ACC112 (cell line): ENCODE results near the gene RTKN.
A peak's percentile ranks its signal among the peaks of the same experiment; 100 is the strongest.
"Not testable (repeated sequence)": the region's sequence is repeated elsewhere in the genome, so short reads cannot be mapped to it uniquely, and the experiment has no call there.

ENCODE experiments used
- H2AFZ ChIP-seq: fragments of 200-600 bp; sonication (generic); one replicate; pipeline ENCODE4 v1.6.0; 2017; ENCODE audit warnings: antibody characterized with exemption, low read length; ENCODE audit not compliant: unreplicated experiment
- H3K27ac ChIP-seq: fragments of 200-600 bp; sonication (generic); 2 replicates; pipeline ENCODE4 v1.5.1; 2014; ENCODE audit warnings: low read depth, mild to moderate bottlenecking, antibody characterized with exemption, low read length, moderate library complexity
- H3K27me3 ChIP-seq: fragments of 200-600 bp; sonication (generic); 2 replicates; pipeline ENCODE4 v1.6.1; 2014; ENCODE audit warnings: mild to moderate bottlenecking, antibody characterized with exemption, low read length, moderate library complexity, mixed read lengths; ENCODE audit not compliant: insufficient read depth
- H3K36me3 ChIP-seq: fragments of 200-600 bp; sonication (generic); 2 replicates; pipeline ENCODE4 v1.6.1; 2016; ENCODE audit warnings: mild to moderate bottlenecking, antibody characterized with exemption, low read length, moderate library complexity, mixed read lengths; ENCODE audit not compliant: insufficient read depth
- H3K4me1 ChIP-seq: fragments of 200-600 bp; sonication (generic); one replicate; pipeline ENCODE4 v1.6.1; 2016; ENCODE audit warnings: low read length, mixed read lengths; ENCODE audit not compliant: insufficient read depth, unreplicated experiment, control insufficient read depth
- H3K4me3 ChIP-seq: fragments of 200-600 bp; sonication (generic); 2 replicates; pipeline ENCODE4 v1.5.1; 2014; ENCODE audit warnings: mild to moderate bottlenecking, low read depth, low read length
- H3K79me2 ChIP-seq: fragments of 200-600 bp; sonication (generic); one replicate; pipeline ENCODE4 v1.6.0; 2016; ENCODE audit warnings: low read length; ENCODE audit not compliant: control insufficient read depth, unreplicated experiment, insufficient read depth

RTKN gene

DNA sequence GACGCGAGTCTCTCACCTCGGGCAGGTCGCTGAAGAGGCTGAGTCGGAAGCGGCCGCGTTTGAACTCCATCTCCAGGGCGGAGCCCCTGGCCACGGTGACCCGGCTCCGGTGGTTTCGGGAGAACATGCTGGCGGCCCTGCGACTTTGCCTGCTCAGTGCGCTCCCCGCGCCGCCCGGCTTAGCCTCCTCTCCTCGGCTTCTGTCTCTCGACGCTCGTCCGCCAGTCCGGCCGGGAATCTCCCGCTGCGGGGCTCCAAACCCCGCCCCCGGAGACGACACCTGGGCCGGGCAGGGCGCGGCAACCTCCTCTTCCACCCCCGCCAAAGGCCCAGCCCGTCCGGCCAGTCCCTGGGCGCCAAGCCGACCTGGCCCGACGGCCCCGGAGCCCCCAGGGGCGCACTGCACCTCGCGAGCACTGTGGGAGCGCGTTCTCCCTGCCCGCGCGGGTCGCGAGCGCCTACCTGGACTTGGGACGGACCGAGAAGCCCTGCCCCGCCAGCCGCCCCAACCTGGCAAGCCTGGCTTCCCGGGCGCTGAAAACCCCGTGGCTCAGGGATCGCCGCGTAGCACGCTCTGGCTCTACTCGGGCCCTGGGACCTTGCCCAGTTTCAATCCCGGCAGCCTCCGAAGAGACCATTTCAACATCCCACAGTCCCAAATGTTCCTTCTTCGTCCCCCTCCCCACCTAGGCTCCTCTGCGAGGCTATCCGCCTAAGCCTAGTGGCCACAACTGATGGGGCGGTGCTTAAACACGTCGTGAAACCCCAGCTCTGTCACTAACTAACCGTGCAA is at the start of gene RTKN:
RTKN (minus strand) TSS at position 248 of the 793 bp plus-strand sequence; CDS start at position 127, 121 bp downstream.
- peaks cover 42% of the 10 kb centered on the region for H3K4me1 ChIP-seq
- H2AFZ ChIP-seq: peak within 1 kb of the TSS; percentile 87
- peaks cover 17% of the 10 kb centered on the region for H3K27me3 ChIP-seq
- H3K79me2 ChIP-seq: peaks cover 20% of the 10 kb centered on the region
- no peaks in the 10 kb centered on the region for H3K36me3 ChIP-seq
- H3K4me3 ChIP-seq: peak within 1 kb of the TSS; percentile 86
- H3K27ac ChIP-seq: no peak within 1 kb of the TSS

GRCh38 chr2:74489906-74490305 is 48.2 kb upstream of the RTKN start:
- Histone ChIP-seq H3K27me3 (no peaks in the 10 kb centered on the region), H3K79me2 (no peaks in the 10 kb centered on the region), H3K36me3 (peaks cover 14% of the 10 kb centered on the region; the same call in 1 of the 2 replicates), H2AFZ (no peak overlapping the region), H3K4me1 (peaks cover 10% of the 10 kb centered on the region), H3K4me3 (no peak overlapping the region), H3K27ac (no peak overlapping the region)

DNA sequence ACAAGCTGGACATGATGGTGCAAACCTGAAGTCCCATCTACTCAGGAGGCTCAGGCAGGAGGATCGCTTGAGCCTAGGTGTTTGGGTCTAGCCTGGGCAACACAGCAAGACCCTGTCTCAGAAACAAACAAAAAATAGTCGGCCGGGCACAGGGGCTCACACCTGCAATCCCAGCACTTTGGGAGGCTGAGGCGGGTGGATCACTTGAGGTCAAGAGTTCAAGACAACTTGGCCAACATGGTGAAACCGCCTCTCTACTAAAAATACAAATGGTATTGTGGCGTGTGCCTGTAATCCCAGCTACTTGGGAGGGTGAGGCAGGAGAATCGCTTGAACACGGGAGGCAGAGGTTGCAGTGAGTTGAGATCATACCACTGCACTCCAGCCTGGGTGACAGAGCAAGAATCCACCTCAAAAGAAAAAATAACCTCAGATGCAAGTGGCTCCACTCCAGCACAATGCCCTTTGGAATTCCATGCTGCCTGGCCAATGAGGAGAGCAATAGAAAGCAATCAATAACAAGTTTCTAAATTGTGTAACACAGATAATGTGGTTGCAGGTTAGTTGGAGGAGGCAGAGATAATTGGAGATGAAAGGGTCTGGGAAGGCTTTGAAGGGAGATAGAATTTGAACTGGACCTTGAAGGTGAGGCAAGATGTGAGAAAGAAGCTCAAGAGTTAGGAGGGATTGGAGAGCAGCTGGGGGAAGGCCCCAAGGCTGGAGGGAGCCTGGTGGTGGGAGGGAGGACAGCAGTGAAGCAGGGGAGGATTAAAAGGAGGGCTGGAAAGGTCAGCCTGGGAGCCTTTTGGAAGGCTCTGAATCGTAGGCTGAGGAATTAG is 47.1 kb upstream of the RTKN start:
- Histone ChIP-seq H2AFZ (no peak overlapping the region), H3K27ac (no peak overlapping the region)

GRCh38 chr2:74486141-74486540 is 44.4 kb upstream of the RTKN start:
- Histone ChIP-seq H3K27me3 (no peaks in the 10 kb centered on the region), H3K79me2 (peaks cover 25% of the 10 kb centered on the region), H3K4me1 (peaks cover 5% of the 10 kb centered on the region), H3K4me3 (no peak overlapping the region), H3K27ac (no peak overlapping the region), H3K36me3 (no peaks in the 10 kb centered on the region), H2AFZ (no peak overlapping the region)

More for the DNA sequence above, 47.1 kb upstream of the RTKN start:
- Histone ChIP-seq H3K27me3 (no peaks in the 10 kb centered on the region), H3K79me2 (peaks cover 6% of the 10 kb centered on the region), H3K4me3 (no peak overlapping the region), H3K4me1 (peaks cover 11% of the 10 kb centered on the region), H3K36me3 (peaks cover 14% of the 10 kb centered on the region; the same call in 1 of the 2 replicates)

DNA sequence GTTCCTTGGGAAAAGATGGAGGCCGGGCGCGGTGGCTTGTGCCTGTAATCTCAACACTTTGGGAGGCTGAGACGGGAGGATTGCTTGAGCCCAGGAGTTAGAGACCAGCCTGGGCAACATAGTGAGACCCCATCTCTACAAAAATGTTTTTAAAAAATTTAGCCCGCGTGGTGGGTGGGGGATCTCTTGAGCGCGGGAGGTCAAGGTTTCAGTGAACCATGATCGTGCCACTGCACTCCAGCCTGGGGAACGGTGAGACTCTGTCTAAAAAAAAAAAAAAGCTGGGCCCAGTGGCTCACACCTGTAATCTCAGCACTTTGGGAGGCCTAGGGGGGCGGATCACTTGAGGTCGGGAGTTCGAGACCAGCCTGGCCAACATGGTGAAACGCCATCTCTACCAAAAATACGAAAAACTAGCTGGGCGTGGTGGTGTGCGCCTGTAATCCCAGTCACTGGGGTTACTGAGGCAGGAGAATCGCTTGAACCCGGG is 42.0 kb upstream of the RTKN start:
- H3K27me3 ChIP-seq, H3K27ac ChIP-seq, H3K36me3 ChIP-seq, H2AFZ ChIP-seq: not testable (repeated sequence)
- Histone ChIP-seq H3K4me3 (peak overlapping the region; percentile 94), H3K4me1 (peaks cover 13% of the 10 kb centered on the region), H3K79me2 (peaks cover 34% of the 10 kb centered on the region)

DNA sequence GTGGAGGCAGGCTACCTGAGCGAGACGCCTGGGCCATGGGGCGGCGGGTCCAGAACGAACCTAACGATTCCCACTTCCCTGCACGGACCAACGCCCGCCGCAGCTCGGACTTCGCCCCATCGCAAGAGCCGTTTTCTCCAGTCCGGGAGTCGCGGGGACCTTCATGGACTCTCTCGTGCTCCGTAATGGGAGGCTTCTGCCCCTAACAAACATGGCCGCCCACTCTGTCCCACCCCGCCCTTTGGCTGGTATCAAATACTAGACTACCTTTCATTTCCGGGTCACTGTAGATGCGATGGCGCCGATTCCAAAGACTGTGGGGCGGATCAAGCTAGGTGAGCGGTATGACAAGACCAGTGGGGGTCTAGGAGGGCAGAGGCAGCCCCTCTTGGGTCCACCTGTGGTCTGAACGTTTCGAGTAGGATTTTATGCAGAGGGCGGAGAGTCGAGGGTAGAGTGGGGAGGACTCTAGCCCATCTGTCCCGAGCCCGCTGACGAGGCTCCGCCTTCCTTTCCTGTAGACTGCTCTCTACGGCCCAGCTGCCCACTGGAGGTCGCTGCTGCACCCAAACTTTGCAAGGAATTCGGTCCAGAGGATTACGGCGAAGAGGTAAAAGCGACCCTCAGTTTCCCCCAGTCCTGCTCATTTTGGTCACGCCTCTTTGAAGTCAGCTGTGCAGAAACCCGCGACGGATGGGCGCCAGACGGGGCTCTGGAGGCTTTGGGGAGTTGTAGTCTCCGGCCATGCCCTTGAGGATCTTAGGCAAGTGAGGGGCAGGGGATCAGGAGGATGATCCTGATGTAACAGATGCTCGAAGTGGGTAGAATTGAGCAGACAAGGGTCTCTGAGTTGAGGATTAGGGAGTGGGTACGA is 41.3 kb upstream of the RTKN start, which contains the start of the genes CCDC142 and TTC31:
CCDC142 (minus strand) TSS at position 198 of the 874 bp plus-strand sequence; CDS start at position 37, 161 bp downstream.
TTC31 (plus strand) TSS at position 281 of the 874 bp plus-strand sequence; CDS start at position 296, 15 bp downstream.
- no peaks in the 10 kb centered on the region for H3K27me3 ChIP-seq
- peak within 1 kb of the TSS; percentile 94 for H3K4me3 ChIP-seq
- H2AFZ ChIP-seq: peak within 1 kb of the TSS; percentile 90
- H3K4me1 ChIP-seq: peaks cover 13% of the 10 kb centered on the region
- H3K27ac ChIP-seq: peak within 1 kb of the TSS; percentile 75
- peaks cover 34% of the 10 kb centered on the region for H3K79me2 ChIP-seq
- H3K36me3 ChIP-seq: 0 out of 2 replicates have a peak, but pooled peaks cover 8% of the 10 kb centered on the region

- Histone ChIP-seq H3K36me3 (peaks cover 14% of the 10 kb centered on the region; the same call in 1 of the 2 replicates), H3K4me1 (peaks cover 13% of the 10 kb centered on the region), H3K27me3 (no peaks in the 10 kb centered on the region), H3K79me2 (peaks cover 34% of the 10 kb centered on the region), H3K4me3 (peak overlapping the region; percentile 94), H3K27ac (peak overlapping the region; percentile 75; the same call in 1 of the 2 replicates), H2AFZ (peak overlapping the region; percentile 90)
These were observed 40.4 kb upstream of the RTKN start for GRCh38 chr2:74481961-74482800.

DNA sequence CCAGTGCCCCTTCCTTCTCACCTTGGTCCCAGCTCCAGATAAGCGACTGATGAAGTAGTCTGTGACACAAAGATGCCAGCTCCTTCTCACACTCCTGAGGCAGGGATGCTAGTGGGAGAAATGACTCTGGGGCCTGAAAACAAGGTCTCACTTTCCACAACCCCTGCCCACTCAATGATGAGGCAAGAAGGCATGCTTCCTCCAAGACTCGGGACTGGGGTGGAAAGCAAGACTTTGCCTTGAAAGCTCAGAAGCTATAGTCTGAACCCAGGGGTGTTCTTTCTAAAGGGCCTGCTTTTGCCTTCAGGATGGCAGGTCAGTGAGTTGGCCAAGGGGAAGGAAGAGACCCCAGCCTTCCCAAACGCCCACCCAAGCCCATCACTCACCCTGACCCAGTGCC is 39.7 kb upstream of the RTKN start:
- Histone ChIP-seq H3K4me1 (peaks cover 13% of the 10 kb centered on the region), H3K27ac (no peak overlapping the region), H3K27me3 (no peaks in the 10 kb centered on the region), H2AFZ (no peak overlapping the region), H3K4me3 (peak overlapping the region; percentile 94), H3K36me3 (peaks cover 14% of the 10 kb centered on the region; the same call in 1 of the 2 replicates), H3K79me2 (peaks cover 34% of the 10 kb centered on the region)

- H2AFZ ChIP-seq: no peak overlapping the region
- no peak overlapping the region for H3K27ac ChIP-seq
- H3K4me1 ChIP-seq: peaks cover 9% of the 10 kb centered on the region
- H3K79me2 ChIP-seq: peaks cover 9% of the 10 kb centered on the region
- no peaks in the 10 kb centered on the region for H3K27me3 ChIP-seq
- peaks cover 11% of the 10 kb centered on the region; the same call in 1 of the 2 replicates for H3K36me3 ChIP-seq
- no peak overlapping the region for H3K4me3 ChIP-seq
These were observed 33.2 kb upstream of the RTKN start for GRCh38 chr2:74474899-74475298.
